ENCODE results near the gene SMYD3. TPM values are rescaled to one million over a fixed set of nuclear protein-coding genes. Genes with fewer than 3 reads are reported as not detected.

The SMYD3 gene
- total RNA-seq, 4 donors from 2014 or later, result 7.6 to 26.3 (median 13.4) TPM

GRCh38 chr1:245753807-245754206 lies 753.3 kb downstream of the SMYD3 start:
- no peak for ATAC-seq (ENCODE audit: low FRiP score)
- no peak for TF ChIP-seq CTCF (IDR thresholded peaks at IDR 0.05)
- DNase-seq (ENCODE audit: low spot score), result no peak

- no peak for TF ChIP-seq CTCF (IDR thresholded peaks at IDR 0.05)
- no peak for DNase-seq (ENCODE audit: low spot score)
- no peak for ATAC-seq (ENCODE audit: low FRiP score)
These were observed 754.5 kb downstream of the SMYD3 start for GRCh38 chr1:245752561-245752960.

GRCh38 chr1:245751726-245752470 lies 755.2 kb downstream of the SMYD3 start:
- ATAC-seq (ENCODE audit: low FRiP score), result no peak
- no peak for TF ChIP-seq CTCF (IDR thresholded peaks at IDR 0.05)
- DNase-seq (ENCODE audit: low spot score), result no peak

GRCh38 chr1:245751116-245751515 lies 756.0 kb downstream of the SMYD3 start:
- DNase-seq (ENCODE audit: low spot score) (no peak), ATAC-seq (ENCODE audit: low FRiP score) (no peak)
- TF ChIP-seq CTCF (IDR thresholded peaks at IDR 0.05), result no peak

GRCh38 chr1:245750261-245750660 lies 756.8 kb downstream of the SMYD3 start:
- ATAC-seq (ENCODE audit: low FRiP score) (no peak), DNase-seq (ENCODE audit: low spot score) (no peak)
- TF ChIP-seq CTCF (IDR thresholded peaks at IDR 0.05), result no peak

- no peak for TF ChIP-seq CTCF (IDR thresholded peaks at IDR 0.05)
- DNase-seq (ENCODE audit: low spot score), result no peak
- ATAC-seq (ENCODE audit: low FRiP score), result no peak
These were observed 758.0 kb downstream of the SMYD3 start for GRCh38 chr1:245749053-245749452.

GRCh38 chr1:245748646-245749045 lies 758.4 kb downstream of the SMYD3 start:
- DNase-seq (ENCODE audit: low spot score) (no peak), ATAC-seq (ENCODE audit: low FRiP score) (no peak)
- no peak for TF ChIP-seq CTCF (IDR thresholded peaks at IDR 0.05)

Data from omental fat pad (tissue), 4 donors.